LNCAP (cell line): Measurements from ENCODE around the gene FMN2.

Experiments
- TF ChIP-seq, protein P1 (sequence below): fragments of 450-650 bp; IDR thresholded peaks from 2 replicates; pipeline ENCODE4 v1.5.1; 2017; ENCODE audit warnings: mild to moderate bottlenecking

Gene FMN2

DNA sequence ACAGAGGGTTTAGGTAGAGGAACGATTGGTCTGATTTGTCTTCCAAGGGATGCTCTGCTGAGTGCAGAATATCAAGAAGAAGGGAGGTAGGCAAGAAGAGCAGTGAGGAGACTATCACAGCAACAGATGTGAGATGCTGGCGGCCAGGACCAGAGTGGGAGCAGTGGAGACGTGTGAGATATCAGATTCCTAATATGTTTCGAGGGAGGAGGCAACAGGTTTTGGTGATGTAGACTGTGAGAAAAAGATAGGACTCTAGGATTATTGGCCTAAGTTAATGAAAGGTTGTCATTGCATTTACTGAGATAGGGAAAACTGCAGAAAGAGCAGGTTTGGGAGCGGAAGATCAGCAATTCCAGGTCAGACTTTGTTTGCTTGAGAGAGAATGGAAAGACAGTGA, 182.9 kb downstream of the FMN2 start:
- TF ChIP-seq, protein P1, sequence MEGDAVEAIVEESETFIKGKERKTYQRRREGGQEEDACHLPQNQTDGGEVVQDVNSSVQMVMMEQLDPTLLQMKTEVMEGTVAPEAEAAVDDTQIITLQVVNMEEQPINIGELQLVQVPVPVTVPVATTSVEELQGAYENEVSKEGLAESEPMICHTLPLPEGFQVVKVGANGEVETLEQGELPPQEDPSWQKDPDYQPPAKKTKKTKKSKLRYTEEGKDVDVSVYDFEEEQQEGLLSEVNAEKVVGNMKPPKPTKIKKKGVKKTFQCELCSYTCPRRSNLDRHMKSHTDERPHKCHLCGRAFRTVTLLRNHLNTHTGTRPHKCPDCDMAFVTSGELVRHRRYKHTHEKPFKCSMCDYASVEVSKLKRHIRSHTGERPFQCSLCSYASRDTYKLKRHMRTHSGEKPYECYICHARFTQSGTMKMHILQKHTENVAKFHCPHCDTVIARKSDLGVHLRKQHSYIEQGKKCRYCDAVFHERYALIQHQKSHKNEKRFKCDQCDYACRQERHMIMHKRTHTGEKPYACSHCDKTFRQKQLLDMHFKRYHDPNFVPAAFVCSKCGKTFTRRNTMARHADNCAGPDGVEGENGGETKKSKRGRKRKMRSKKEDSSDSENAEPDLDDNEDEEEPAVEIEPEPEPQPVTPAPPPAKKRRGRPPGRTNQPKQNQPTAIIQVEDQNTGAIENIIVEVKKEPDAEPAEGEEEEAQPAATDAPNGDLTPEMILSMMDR = no peak

DNA sequence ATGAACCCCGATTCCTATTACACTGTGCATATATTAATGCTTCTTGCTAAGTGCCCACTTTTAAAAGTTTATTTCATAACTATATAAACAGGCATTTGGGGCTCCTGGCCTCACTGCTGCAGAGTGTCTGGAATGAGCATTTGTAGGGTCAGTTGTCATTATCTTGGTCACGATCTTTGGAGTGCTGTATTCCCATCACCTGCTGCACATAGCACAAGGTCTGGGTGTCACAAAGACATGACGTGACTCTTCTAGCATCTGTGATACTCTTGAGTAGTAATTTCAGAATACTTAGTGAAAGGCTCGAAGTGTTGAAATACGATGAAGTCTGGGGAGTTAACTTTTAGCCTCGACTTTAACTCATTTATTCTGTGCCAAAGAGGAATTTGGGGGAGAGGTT, 186.4 kb downstream of the FMN2 start:
- TF ChIP-seq, protein P1 = no peak

DNA sequence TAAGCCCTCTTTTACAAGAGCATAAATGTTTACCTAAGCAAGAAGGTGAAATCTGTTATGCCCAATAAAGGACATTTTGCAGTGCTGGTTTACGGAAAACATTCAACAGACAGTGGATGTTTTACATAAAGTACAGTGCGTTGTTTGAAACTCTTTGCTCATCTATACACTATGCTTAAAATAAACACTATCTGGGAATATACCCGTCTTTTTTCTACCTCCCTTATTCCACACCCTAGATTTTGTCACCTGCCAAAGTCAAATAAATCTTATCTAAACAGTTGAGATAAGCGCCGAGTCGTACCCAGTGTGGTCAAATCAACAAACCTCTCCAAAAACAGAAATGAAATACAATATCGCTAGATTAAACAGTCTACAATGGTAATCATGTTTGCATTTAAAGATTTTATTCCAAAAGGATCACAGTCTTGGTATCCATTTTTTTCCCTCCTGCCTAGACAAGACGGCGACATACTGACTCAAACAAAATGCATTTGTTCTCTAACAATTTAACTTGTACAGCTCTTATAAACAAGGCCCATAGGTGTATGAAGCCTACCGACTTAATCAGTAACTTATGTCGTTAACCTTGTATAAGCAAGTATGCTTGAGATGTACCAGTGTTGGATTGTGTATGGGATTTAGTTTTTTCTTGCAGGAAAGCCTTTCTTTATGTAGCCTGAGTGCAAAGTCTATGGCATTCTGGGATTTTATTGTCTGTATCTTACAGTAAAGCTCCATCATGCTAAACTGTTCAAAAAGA, 189.1 kb downstream of the FMN2 start:
- TF ChIP-seq, protein P1 = no peak

DNA sequence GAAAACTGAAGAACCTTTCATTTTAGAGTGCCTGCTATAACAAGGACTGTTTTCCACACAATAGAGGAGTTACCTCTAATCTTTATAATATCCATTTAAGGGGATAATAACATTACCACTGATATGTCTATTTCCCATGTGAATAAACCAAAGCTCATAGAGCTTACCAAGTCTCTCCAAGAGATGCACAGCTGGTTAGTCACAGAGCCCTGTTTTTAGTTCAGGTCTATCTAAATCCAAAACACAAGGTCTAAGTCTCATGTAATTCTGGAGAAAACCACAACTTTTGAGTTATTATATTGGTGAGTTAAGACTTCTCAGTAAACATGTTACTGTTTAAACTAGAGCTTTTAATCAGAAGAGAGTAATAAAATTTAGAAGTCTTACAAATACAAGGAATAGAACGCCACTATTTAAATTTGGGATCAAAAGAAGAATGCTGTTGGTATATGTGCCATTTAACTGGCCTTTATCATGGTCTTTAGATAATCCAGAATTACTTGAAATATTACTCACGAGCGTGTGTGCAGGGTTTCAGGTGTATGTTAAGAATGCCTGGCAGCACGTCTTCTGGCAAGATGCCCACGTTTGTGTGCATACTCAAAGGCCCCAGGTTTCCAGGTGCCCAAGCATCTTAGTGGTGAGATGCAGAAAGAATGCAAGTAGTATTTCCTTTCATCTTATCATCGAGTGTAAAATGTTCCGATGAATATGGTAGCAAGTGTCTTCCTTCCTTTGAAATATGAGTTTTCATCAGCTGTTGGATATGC, 190.6 kb downstream of the FMN2 start:
- TF ChIP-seq, protein P1 = no peak

DNA sequence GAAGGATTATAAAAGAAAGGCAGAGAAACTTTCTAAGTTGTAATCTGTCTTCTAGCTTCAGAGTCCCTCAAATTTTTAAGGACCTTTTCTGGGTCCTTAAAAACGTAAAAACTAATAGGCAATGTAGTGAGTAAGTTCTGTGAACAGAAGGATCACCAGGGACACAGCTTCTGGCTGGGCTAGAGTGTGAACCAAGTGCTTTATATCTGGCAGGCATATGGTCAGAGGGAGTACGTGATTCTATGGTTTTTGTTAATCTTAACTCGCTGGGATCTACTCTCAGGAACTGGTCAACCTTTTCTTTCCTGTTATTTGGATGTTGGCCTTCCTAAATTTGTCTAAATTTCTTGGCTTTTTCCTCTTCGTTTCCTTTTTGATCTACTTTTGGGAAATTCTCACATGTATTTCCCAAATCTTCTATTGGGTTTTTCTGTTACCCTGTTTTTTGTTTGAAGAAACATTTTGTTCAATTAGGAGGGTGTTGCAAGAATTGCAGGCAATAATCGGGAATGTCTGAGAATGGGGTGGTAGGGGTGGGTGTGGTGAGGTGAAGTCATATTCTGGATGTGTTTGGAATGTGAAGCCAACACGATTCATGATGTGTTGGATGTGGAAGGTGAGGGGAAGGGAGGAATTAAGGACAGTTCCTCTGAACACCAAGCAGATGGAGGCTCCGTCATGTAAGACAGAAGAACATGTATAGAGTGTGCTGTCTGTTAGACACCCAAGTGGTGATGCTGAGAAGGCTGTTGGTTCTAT, 193.2 kb downstream of the FMN2 start:
- TF ChIP-seq, protein P1 = no peak

DNA sequence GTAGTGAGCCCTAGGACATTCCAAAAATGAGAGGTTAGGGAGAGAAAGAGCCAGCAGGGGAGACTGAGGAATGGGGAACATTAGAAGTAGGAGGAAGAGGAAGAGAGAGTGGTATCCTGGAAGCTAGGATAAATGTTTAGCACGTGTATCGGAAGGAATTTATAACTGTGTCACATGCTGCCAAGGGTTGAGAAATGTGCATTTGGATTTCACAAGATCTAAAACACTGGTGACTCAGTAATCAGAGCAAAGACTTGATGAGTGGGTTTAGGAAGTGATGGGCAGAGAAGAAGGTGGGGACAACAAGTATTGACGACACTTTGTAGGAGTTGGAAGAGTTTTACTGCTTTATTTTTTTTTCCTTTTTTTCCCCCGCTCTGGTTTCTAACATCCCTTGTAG, 193.9 kb downstream of the FMN2 start:
- TF ChIP-seq, protein P1 = no peak

DNA sequence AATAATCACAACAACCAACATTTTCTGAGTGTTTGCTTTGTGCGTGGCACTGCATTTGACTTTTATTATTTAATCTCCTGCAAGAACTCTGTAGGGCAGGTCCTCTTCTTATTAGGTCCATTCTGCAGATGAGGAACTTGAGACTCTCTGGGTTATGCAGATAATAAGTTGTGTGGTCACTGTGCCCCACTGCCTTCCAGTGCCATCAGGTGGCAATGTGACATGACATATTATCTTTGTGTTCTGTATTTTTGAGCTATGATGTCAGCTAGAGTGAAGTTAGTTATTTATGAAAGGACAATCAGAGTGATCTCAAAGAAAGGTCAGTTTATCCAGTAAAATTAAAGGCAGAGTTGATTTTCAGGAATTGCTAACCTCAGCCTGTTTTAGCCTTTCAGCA, 196.0 kb downstream of the FMN2 start:
- TF ChIP-seq, protein P1 = no peak
